ENCODE data around the gene CADPS. TPM values are rescaled to one million over a fixed set of nuclear protein-coding genes. Genes with fewer than 3 reads are reported as not detected.

CADPS gene
- total and polyA plus RNA-seq, 8 donors = 0.50 to 2.9 (median 2.2) TPM

DNA sequence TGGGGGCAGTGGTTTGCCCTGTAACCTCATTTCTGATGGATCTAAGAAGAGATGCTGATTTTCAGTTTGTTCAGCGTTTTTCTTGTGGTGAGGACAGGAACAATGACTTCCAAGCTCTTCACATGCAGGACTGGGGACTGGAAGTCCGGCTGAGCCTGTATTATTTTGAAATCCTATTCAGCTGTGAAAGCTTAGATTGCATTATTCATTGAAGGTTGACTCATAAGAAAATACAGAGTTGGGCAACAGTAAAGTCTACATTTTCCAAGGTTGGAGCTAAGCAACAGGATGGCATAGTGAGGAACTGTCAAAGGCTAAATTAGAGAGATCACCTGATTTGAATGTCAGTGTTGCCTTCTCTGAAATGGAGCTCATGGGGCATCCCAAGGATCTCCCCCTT is 270.9 kb downstream of the CADPS start:
- H3K27ac ChIP-seq = peak overlapping the region; percentile 24 to 28
- intact Hi-C loops (cut with DNase I) = no loop called here
- TF ChIP-seq, protein P1, sequence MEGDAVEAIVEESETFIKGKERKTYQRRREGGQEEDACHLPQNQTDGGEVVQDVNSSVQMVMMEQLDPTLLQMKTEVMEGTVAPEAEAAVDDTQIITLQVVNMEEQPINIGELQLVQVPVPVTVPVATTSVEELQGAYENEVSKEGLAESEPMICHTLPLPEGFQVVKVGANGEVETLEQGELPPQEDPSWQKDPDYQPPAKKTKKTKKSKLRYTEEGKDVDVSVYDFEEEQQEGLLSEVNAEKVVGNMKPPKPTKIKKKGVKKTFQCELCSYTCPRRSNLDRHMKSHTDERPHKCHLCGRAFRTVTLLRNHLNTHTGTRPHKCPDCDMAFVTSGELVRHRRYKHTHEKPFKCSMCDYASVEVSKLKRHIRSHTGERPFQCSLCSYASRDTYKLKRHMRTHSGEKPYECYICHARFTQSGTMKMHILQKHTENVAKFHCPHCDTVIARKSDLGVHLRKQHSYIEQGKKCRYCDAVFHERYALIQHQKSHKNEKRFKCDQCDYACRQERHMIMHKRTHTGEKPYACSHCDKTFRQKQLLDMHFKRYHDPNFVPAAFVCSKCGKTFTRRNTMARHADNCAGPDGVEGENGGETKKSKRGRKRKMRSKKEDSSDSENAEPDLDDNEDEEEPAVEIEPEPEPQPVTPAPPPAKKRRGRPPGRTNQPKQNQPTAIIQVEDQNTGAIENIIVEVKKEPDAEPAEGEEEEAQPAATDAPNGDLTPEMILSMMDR (IDR thresholded peaks at IDR 0.05) = no peak
- no peaks in the 10 kb centered on the region for H3K9me3 ChIP-seq
- ATAC-seq = peak; percentile 38
- no peaks in the 10 kb centered on the region for H3K27me3 ChIP-seq
- H3K4me1 ChIP-seq = peaks cover 5 to 14% of the 10 kb centered on the region in 2 donors
- no peak overlapping the region for H3K4me3 ChIP-seq
- H3K36me3 ChIP-seq = no peaks in the 10 kb centered on the region
- DNase-seq = no peak

DNA sequence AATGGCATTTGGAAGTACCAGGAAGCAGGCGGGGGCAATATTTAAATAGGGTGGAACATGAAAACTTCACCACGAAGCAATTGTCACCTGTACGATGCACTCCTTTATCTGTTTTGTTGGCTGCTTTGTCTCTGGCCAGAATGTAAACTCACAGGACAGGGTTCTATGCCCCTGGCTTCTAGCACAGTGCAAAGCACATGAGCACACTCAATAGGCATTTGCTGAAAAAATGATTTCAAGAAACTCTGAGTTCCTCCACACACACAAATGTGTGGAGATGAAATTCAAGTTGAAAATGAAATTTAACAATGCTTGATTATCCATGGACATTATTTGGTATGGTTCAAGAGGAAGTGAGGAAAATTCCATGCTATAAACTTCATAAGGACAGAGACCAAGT is 272.2 kb downstream of the CADPS start:
- TF ChIP-seq, protein P1 (IDR thresholded peaks at IDR 0.05) = no peak
- no peaks in the 10 kb centered on the region for H3K27me3 ChIP-seq
- ATAC-seq (no peak), DNase-seq (no peak)
- intact Hi-C loops (cut with DNase I) = no loop called here
- no peak overlapping the region for H3K4me3 ChIP-seq
- H3K4me1 ChIP-seq = peaks cover 5 to 12% of the 10 kb centered on the region in 2 donors
- no peak overlapping the region for H3K27ac ChIP-seq
- no peaks in the 10 kb centered on the region for H3K36me3 ChIP-seq
- no peaks in the 10 kb centered on the region for H3K9me3 ChIP-seq

DNA sequence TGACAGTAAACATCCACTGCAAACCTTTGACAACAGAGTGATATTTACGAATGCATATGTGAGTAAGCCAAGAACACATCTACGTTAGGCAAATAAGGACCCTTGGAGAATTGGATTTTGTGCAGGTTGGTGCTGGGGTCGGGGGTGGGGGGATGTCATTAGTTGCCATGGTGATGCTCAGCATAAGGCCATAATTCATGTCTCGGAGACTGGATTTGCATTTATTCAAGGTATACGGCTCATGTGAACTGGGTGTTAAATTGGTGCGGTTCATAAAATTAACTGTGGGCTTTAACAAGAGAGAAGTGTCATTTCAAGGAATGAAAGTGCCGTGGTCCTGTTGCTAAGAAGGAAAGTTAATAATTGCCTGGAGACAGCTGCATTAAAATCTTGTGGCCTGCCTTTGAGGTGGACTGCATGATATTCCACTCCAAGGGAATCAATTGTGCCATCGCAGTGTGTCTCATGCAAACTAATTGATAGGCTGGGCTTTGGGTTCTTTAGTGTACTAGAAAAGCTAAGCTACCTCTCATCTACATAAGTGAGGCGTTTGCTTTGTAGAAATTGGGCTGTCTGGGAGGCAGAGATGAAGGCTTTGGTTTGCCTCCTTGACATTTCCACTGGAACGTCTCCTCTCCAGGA is 273.0 kb downstream of the CADPS start:
- TF ChIP-seq, protein P1 (IDR thresholded peaks at IDR 0.05) = no peak
- H3K27ac ChIP-seq = no peak overlapping the region
- DNase-seq (no peak), ATAC-seq (no peak)
- intact Hi-C loops (cut with DNase I) = no loop called here
- no peak overlapping the region for H3K4me3 ChIP-seq
- H3K9me3 ChIP-seq = no peaks in the 10 kb centered on the region
- no peaks in the 10 kb centered on the region for H3K27me3 ChIP-seq
- H3K4me1 ChIP-seq = peaks cover 5 to 9% of the 10 kb centered on the region in 2 donors
- H3K36me3 ChIP-seq = no peaks in the 10 kb centered on the region

DNA sequence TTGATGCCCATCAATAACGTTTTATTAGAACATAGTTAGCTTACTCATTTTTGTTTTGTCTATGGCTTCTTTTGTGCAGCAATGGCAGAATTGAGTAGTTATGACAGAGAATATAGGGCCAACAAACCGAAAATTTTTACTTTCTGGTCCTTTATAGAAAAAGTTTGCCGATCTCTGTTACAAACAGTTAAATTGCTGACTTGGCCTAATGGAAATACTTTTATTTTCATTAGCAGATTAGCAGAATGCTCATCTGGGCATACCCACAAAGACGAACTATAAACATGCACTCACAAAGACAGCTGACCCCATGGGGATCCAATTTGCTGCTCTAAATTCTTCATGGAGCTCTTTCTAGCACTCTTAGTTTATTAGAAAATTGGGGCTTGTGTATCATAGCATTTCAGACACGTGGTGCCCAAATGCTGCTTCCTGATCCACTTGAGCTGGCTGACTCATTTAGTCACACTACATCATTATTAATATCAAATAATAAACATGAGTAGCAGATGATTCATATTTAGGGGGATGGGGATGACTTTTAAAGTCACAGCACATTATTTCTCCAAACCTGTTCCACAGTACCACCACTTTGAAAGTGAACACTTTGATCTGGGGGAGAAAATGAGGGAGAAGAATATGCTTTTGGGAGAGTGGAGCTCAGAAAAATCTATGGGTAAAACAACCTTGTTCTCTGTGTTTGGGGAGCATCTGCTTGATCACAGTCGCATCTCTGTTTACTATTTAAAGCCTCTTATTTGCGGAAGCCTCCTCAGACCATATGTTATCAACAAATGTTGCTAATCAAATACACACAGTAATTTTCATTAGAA is 273.8 kb downstream of the CADPS start:
- DNase-seq (no peak), ATAC-seq (peak; percentile 39)
- intact Hi-C loops (cut with DNase I) = no loop called here
- H3K4me3 ChIP-seq = no peak overlapping the region
- H3K27me3 ChIP-seq = no peaks in the 10 kb centered on the region
- no peaks in the 10 kb centered on the region for H3K36me3 ChIP-seq
- peaks cover 5 to 9% of the 10 kb centered on the region in 2 donors for H3K4me1 ChIP-seq
- peak overlapping the region in 1 of 2 donors; percentile 53 for H3K27ac ChIP-seq
- TF ChIP-seq, protein P1 (IDR thresholded peaks at IDR 0.05) = no peak
- no peaks in the 10 kb centered on the region for H3K9me3 ChIP-seq

DNA sequence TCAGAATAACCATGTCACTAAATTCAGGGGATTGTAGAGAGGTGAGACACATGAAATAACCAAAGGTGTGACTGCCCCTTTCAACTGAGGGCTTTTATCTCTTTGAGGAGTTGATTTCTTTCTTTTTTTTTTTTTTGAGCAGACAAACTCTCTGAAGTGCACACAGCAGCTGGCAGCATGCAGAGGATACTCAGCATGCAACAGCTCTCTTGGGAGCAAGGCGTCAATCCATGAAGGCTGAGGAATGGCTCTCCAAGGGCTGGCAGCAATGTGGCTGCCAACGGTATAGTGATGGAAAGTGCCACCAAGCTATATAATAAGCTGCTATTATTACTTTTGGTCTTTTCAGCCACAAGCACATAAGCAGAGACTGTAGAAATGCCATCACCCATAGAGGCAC is 275.2 kb downstream of the CADPS start:
- TF ChIP-seq, protein P1 (IDR thresholded peaks at IDR 0.05) = no peak
- no peaks in the 10 kb centered on the region for H3K27me3 ChIP-seq
- ATAC-seq (no peak), DNase-seq (no peak)
- no peaks in the 10 kb centered on the region for H3K36me3 ChIP-seq
- H3K27ac ChIP-seq = no peak overlapping the region
- H3K9me3 ChIP-seq = no peaks in the 10 kb centered on the region
- H3K4me3 ChIP-seq = no peak overlapping the region
- H3K4me1 ChIP-seq = peaks cover 5 to 9% of the 10 kb centered on the region in 2 donors
- intact Hi-C loops (cut with DNase I) = no loop called here

All from left lung (tissue), 10 donors.